Measurements from ENCODE around the gene IP6K3.

Gene IP6K3

GRCh38 chr6:33720998-33721397 is 25.7 kb downstream of the IP6K3 start:
- DNase-seq, result no peak

- no peak for DNase-seq
Measured at GRCh38 chr6:33719326-33719987, 27.2 kb downstream of the IP6K3 start.

DNA sequence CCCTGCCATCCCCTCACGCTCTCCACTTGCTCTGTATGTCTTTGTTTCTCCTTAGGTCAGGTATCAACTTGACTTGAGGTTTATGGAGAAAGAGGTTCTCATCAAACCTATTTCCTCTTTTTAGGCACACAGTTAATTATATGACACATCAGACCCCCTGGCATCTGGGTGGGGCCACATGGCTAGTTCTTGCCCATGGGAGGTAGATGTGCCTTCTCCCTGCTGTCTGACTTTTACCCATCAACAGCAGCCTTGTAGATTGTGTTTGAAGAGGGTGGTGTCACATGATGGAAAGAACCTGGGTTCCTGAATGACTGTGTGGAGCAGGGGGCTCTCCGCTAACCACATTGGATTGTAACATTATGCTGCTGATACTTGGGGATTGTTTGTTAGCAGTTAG is 28.0 kb downstream of the IP6K3 start:
- DNase-seq, result no peak

DNA sequence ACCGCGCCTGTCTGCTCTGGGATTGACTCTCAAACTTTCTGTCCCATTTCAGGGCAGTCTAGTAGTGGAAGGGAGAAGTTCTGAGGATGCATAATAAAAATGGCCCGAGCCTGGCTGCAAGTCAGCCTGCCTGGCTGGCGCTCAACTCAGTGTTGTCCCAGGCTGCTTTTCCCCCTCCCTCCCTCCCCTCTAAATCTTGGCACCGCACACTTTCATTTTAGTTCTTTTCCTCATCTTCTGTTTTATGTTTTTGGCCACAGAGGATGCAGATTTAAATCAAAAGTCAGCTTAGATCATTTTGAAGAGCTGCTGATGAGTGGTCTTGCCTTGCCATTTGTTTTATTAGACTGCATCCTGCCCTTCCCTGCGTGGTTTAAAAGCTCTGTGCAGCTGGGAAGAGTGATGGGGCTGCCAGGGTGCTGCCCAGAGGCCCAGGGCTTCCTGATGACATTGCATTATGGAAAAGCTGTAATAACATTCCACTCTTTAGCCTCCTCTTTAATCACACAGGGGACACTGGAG is 28.7 kb downstream of the IP6K3 start:
- DNase-seq, result no peak

DNA sequence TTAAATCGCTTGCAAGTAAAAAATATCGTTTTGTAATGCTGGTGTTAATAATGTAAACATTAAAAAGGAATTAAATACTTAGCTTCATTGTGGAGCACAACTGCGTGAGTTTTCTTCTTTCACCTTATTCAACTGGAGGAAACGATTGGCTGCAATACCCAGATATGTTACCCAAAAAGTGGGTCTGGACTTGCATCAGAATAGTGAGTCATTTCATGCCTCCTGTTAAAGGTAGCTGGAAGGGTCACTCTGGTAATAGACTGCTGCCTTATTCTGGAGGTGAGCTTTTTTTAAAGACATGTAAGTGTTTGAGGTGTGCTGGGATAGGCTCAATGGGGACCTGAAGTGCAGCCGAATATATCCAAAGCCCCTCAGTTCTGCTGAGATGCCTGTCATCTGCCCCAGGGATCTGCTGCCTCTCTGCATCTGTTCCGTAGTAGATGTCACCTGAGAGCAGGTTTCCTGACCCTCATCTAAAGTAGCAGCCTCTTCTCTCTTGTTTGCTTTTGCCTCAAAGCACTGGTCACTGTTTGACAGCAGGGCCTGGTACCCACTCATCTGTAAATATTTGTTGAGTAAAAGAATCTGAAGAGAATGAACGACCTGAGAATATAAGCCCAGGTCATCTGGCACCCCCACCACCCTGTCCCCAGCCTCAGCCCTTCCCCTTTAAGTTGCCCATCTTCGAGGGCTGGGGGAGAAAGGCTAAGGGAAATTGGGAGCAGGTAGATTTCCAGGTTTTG is 29.6 kb downstream of the IP6K3 start:
- DNase-seq, result no peak

DNA sequence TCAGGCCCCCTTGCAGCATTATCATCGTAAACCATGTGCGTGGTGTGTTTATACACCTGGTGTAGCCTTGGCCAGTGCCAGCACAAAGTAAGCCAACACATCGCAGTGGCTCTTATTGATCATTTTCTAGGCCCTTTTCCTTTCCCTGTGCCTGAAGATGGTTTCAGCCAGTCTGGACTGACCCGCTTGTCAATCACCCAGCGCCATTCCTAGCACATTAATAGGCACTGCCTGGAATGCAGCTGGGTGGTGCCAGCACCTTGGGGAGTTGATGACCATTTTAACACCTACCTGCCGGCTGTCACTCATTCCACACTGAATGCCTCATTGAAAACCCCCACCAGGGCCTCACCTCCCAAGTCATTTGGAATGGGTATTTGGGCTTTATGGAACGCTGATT is 30.3 kb downstream of the IP6K3 start:
- DNase-seq, result no peak

DNA sequence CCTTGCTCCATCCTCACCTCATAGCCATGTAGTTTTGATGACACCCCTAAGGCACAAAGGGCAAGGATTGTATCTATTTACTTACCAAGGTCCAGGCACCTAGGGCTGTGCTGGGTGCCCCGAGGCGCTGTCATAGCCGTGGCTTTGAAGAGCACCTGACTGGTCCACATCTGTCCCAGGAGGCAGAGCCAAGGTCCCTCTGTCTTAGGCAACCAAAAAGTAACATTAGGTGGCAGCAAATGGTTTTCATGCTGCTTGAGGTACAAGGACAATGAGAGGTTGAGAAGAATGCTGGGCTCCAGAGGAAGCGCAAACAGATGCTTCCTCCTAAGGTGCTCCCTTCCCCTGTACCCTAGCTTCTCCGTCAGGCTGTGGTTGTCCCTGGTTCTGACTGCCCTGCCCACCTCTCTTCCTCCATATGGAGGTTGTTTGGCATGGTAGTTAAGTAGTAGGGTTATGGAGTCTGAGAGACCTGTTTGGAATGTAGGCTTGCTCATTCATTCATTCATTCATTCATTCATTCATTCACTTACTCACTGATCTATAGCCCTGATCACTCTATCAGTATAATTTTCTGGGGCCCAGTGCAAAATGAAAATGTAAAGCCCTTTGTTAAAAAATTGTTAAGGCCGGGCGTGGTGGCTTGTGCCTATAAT is 32.2 kb downstream of the IP6K3 start:
- DNase-seq, result no peak

- DNase-seq, result no peak
Measured at GRCh38 chr6:33713786-33714185, 32.9 kb downstream of the IP6K3 start.

- DNase-seq, result no peak
Measured at GRCh38 chr6:33712914-33713313, 33.8 kb downstream of the IP6K3 start.

DNA sequence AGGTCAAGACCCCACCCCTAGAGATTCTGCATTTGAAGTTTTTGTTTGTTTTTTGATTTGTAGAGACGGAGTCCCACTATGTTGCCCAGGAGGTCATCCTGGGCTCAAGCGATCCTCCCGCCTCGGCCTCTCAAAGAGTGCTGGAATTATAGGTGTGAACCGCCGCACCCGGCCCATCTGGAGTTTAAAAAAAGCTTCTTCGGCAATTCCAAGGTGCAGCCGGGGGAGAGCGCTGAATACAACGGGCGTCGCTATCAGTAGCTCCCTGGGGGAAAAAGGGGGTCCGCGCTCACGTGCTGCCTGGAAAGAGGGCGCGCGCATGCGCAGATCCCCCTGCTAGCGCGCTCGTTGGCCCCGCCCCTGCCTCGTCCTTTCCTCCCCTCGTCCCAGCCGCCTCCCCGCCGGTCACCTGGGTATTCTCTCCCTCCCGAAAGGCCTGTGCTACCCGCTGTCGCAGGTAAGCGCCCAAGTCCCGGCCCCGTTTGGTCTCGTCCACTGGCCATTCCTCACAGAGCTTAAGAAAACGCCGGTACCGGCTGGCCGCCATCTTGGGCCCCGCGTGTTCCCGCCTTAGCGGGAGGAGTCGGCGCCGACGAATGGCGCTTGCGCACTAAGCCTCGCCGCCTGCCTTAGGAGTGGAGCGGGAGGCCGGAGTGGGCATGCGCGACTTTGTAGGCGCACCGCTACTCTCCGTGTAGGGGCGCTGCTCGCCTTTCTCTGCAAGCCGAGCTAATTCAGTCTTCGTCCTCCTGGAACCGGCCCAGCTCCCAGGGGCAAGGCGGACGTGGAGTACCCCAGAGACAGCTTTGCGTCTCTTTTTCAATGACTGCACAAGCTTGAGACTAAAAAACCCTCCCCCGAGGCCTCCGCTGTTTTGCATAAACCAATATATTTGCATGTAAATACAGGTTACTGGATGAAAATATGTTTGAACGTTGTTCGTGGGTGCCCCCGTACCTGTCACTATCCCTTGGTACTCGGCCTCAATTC is 35.3 kb downstream of the IP6K3 start, which contains the start of gene UQCC2:
UQCC2 (minus strand) TSS at position 561 of the 990 bp plus-strand sequence; CDS start at position 547, 14 bp downstream.
- peak; percentile 96 for DNase-seq

GRCh38 chr6:33710296-33711121 is 36.2 kb downstream of the IP6K3 start:
- no peak for DNase-seq

GRCh38 chr6:33709605-33710295 is 37.0 kb downstream of the IP6K3 start:
- DNase-seq, result no peak

- no peak for DNase-seq
Measured at GRCh38 chr6:33708516-33709204, 38.0 kb downstream of the IP6K3 start.

DNA sequence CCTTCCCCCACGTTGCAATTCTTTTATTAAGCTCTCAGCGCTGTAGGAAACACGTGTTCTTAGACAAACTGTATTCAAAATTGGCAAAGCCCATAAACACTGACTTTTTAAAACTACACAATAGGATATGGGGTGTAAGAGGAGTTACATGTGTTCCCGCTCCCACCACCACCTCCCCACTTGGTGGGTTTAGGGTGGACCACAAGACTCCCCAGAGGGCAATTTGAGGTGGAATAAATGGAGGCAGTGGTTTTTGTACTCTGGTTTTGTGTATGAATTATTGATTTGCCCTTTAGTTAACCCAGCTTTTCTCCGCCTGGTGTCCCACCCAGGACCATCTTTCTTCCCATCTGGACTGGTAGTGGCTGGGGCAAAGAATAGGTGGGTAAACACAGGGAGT is 38.9 kb downstream of the IP6K3 start:
- no peak for DNase-seq

DNA sequence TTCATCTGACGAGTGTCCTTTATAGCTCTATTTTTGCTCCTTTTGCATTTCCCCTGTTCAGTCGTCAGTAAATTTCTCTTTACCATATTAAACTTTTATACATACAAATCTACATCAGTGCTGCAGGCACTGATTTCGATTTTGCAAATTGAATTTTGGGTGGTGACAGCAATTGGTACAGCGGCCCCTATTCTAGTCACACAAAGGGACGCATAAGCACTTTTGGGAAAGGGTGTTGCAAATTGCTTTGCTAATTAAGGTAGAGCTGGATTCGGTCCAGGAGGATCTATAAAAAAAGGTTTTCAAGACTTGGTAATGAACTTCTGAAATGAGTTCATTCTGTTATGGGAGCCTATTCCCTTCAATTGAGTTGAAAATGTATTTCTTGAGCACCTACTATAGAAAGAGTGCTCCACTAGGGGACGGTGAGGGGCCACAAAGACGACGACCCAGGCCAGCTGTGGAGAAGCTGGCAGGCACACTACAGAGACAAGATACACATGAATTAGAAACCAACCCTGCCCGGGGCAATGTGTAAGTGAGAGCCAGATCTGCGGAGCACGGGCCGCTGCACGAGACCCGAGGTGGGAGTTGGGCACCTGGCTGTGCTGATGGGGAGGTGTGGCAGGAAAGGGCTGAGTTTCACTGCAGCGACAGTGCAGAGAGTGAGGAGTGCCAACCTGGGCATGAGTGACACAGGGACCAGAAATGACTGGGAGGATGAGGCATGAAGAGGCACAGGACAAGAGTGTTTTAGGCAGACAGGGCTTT is 40.6 kb downstream of the IP6K3 start:
- DNase-seq, result no peak

DNA sequence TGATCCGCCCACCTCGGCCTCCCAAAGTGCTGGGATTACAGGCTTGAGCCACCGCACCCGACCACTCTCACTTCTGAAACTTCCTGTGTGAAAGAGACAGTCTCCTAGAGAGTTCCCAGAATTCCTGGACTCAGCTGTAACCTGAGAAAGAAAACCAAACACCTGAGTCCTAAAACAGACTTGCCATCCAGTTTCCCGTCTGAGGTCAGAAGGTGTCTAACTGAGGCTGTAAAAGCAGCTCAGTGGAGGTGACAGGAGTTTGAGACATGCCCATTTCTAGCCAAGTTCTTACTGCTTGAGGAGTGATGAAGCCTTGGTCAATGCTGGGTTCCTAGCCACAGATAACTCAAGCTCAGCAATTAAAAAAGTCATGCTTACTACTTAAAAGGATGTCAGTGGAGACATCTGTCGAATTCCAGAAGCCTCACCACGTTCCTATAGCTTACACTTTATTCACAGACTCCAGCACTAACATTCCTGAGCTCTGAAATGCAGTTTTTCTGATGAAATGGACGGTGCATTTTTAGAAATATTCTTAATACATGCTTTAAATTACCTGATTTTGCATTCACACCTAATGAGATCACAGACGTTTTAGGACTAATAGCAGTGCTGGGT is 41.3 kb downstream of the IP6K3 start:
- DNase-seq, result no peak

DNA sequence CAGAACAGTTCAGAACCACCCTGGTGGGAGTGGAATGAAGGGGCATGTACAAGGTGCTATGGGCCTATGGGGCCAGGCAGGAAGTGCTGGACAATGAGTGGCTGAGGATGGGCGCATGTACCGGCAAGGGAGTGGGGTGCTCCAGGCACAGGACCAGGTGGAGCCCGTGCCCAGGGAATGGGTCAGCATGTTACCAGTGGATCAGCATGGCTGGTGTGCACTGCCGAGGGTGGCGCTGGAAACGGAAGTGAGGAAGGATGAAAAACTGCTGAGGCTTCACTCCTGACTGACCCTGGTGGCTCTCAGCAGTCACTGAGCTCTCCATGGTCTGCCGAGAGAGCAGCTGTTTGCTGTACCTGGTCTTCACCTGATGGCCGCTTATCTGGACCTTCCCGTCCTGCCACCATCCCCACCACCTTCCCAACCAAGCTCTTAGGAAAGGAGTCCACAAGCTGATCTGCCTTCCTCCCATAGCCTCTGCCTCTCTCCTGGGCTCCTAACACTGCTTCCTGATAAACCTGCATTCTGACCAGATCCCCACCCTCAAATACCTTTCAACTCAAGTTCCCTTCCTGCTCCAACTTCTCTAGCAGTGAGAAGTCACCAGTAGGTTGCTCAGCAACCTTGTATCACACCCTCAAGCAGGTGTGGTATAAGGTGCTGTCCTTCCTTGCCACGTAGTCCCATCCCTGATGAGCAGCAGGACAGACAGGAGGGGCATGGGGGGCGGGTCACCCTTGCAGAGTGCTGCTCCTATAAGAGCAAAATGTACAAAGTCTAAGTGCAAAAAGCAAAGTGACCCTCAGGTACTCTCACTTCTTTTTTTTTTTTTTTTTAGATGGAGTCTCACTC is 42.3 kb downstream of the IP6K3 start:
- no peak for DNase-seq

Measured in CD4-positive, alpha-beta T cell treated with Interferon gamma for 1 hour (primary cell).